H1 (cell line): ENCODE data around the gene RPP30. TPM values are rescaled to one million over a fixed set of nuclear protein-coding genes. Genes with fewer than 3 reads are reported as not detected.

Source experiments
- CEBPB ChIP-seq: IDR thresholded peaks from 2 replicates; pipeline ENCODE4 v1.6.1; 2012; ENCODE audit warnings: low read depth, low read length
- KDM1A ChIP-seq: fragments of 200-600, 300-600 bp; sonication (generic); IDR thresholded peaks from 2 replicates; pipeline ENCODE4 v1.7.1; 2016; ENCODE audit warnings: mild to moderate bottlenecking, low read length, borderline replicate concordance
- NANOG ChIP-seq: IDR thresholded peaks from 2 replicates; pipeline ENCODE4 v1.6.1; 2011; ENCODE audit warnings: low read length, low read depth, mild to moderate bottlenecking, inconsistent platforms; ENCODE audit not compliant: insufficient read depth, poor library complexity, severe bottlenecking
- NRF1 ChIP-seq: IDR thresholded peaks from 2 replicates; pipeline ENCODE4 v1.6.1; 2011; ENCODE audit warnings: mild to moderate bottlenecking, low read depth, low read length, improper control_type of control experiment
- RXRA ChIP-seq: IDR thresholded peaks from 2 replicates; pipeline ENCODE4 v1.6.1; 2011; ENCODE audit warnings: low read depth, mild to moderate bottlenecking, low read length, moderate library complexity; ENCODE audit not compliant: insufficient read depth
- SIRT6 ChIP-seq: IDR thresholded peaks from one replicate; pipeline ENCODE4 v1.7.1; 2012; ENCODE audit warnings: low read length, inconsistent platforms
- SP2 ChIP-seq: IDR thresholded peaks from 2 replicates; pipeline ENCODE4 v1.6.1; 2012; ENCODE audit warnings: mild to moderate bottlenecking, low read length, inconsistent platforms
- TCF12 ChIP-seq: IDR thresholded peaks from 2 replicates; pipeline ENCODE4 v1.6.1; 2011; ENCODE audit warnings: low read depth, mild to moderate bottlenecking, low read length
- polyA plus RNA-seq, 7 experiments: library from polyadenylated mRNA; depleted of rRNA in 3 of 7; stranded (reverse) in 5 of 7; unstranded in 2 of 7; fragments of >200 nt in 5 of 7; fragments of 200-250 nt in 2 of 7; gene quantifications; 1 replicate in 5 of 7; 2 replicates in 1 of 7; 4 replicates in 1 of 7; pipeline versions ENCODE4 v1.2.1 to v1.2.3, GENCODE V29; 2011 to 2013; ENCODE audit warnings: missing spikeins in 2 of 7, mixed read lengths in 2 of 7
- total RNA-seq: library from RNA; stranded (reverse); fragmentation: NEBNext Ultra II Directional; extraction: Animal tissue kit (Norgen Biotek cat#: 25700); gene quantifications from 2 replicates; pipeline ENCODE4 v1.2.1, GENCODE V29; 2021
- TF ChIP-seq, protein P1 (sequence below): fragments of 300-600 bp; sonication (generic); IDR thresholded peaks from 2 replicates; pipeline ENCODE4 v1.7.1; 2012; ENCODE audit warnings: low read length, moderate library complexity, mild to moderate bottlenecking, inconsistent platforms; ENCODE audit not compliant: insufficient replicate concordance
- TF ChIP-seq, protein P2 (sequence below), 3 experiments: IDR thresholded peaks; 1 replicate in 2 of 3; 2 replicates in 1 of 3; pipeline versions ENCODE4 v1.5.1 to v1.6.1; 2011; ENCODE audit warnings: low read length in 3 of 3, mild to moderate bottlenecking in 3 of 3, inconsistent platforms in 2 of 3, low read depth in 1 of 3, moderate library complexity in 1 of 3; ENCODE audit not compliant: insufficient read depth in 1 of 3; ENCODE audit errors: control extremely low read depth in 1 of 3

Gene RPP30
- total and polyA plus RNA-seq, 2 of the 8 experiments (the other 6 are each of a cell fraction or from before 2014, with no cell fraction given) = 38.9 to 79.7 TPM

DNA sequence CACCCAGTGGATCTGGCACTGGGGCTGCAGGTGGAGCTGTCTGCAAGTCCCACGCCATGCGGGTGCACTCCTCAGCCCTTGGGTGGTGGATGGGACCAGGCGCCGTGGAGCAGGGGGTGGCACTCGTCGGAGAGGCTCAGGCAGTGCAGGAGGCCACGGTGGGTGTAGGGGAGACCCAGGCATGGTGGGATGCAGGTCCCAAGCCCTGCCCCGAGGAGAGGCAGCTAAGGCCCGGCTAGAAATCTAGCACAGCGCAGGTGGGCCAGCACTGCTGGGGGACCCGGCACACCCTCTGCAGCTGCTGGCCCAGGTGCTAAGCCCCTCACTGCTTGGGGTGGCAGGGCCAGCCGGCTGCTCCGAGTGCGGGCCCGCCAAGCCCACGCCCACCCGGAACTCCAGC, 39.7 kb upstream of the RPP30 start (continued):
- TF ChIP-seq, protein P1, sequence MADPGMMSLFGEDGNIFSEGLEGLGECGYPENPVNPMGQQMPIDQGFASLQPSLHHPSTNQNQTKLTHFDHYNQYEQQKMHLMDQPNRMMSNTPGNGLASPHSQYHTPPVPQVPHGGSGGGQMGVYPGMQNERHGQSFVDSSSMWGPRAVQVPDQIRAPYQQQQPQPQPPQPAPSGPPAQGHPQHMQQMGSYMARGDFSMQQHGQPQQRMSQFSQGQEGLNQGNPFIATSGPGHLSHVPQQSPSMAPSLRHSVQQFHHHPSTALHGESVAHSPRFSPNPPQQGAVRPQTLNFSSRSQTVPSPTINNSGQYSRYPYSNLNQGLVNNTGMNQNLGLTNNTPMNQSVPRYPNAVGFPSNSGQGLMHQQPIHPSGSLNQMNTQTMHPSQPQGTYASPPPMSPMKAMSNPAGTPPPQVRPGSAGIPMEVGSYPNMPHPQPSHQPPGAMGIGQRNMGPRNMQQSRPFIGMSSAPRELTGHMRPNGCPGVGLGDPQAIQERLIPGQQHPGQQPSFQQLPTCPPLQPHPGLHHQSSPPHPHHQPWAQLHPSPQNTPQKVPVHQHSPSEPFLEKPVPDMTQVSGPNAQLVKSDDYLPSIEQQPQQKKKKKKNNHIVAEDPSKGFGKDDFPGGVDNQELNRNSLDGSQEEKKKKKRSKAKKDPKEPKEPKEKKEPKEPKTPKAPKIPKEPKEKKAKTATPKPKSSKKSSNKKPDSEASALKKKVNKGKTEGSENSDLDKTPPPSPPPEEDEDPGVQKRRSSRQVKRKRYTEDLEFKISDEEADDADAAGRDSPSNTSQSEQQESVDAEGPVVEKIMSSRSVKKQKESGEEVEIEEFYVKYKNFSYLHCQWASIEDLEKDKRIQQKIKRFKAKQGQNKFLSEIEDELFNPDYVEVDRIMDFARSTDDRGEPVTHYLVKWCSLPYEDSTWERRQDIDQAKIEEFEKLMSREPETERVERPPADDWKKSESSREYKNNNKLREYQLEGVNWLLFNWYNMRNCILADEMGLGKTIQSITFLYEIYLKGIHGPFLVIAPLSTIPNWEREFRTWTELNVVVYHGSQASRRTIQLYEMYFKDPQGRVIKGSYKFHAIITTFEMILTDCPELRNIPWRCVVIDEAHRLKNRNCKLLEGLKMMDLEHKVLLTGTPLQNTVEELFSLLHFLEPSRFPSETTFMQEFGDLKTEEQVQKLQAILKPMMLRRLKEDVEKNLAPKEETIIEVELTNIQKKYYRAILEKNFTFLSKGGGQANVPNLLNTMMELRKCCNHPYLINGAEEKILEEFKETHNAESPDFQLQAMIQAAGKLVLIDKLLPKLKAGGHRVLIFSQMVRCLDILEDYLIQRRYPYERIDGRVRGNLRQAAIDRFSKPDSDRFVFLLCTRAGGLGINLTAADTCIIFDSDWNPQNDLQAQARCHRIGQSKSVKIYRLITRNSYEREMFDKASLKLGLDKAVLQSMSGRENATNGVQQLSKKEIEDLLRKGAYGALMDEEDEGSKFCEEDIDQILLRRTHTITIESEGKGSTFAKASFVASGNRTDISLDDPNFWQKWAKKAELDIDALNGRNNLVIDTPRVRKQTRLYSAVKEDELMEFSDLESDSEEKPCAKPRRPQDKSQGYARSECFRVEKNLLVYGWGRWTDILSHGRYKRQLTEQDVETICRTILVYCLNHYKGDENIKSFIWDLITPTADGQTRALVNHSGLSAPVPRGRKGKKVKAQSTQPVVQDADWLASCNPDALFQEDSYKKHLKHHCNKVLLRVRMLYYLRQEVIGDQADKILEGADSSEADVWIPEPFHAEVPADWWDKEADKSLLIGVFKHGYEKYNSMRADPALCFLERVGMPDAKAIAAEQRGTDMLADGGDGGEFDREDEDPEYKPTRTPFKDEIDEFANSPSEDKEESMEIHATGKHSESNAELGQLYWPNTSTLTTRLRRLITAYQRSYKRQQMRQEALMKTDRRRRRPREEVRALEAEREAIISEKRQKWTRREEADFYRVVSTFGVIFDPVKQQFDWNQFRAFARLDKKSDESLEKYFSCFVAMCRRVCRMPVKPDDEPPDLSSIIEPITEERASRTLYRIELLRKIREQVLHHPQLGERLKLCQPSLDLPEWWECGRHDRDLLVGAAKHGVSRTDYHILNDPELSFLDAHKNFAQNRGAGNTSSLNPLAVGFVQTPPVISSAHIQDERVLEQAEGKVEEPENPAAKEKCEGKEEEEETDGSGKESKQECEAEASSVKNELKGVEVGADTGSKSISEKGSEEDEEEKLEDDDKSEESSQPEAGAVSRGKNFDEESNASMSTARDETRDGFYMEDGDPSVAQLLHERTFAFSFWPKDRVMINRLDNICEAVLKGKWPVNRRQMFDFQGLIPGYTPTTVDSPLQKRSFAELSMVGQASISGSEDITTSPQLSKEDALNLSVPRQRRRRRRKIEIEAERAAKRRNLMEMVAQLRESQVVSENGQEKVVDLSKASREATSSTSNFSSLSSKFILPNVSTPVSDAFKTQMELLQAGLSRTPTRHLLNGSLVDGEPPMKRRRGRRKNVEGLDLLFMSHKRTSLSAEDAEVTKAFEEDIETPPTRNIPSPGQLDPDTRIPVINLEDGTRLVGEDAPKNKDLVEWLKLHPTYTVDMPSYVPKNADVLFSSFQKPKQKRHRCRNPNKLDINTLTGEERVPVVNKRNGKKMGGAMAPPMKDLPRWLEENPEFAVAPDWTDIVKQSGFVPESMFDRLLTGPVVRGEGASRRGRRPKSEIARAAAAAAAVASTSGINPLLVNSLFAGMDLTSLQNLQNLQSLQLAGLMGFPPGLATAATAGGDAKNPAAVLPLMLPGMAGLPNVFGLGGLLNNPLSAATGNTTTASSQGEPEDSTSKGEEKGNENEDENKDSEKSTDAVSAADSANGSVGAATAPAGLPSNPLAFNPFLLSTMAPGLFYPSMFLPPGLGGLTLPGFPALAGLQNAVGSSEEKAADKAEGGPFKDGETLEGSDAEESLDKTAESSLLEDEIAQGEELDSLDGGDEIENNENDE = no peak
- no peak for TF ChIP-seq SIRT6
- TF ChIP-seq, protein P2, sequence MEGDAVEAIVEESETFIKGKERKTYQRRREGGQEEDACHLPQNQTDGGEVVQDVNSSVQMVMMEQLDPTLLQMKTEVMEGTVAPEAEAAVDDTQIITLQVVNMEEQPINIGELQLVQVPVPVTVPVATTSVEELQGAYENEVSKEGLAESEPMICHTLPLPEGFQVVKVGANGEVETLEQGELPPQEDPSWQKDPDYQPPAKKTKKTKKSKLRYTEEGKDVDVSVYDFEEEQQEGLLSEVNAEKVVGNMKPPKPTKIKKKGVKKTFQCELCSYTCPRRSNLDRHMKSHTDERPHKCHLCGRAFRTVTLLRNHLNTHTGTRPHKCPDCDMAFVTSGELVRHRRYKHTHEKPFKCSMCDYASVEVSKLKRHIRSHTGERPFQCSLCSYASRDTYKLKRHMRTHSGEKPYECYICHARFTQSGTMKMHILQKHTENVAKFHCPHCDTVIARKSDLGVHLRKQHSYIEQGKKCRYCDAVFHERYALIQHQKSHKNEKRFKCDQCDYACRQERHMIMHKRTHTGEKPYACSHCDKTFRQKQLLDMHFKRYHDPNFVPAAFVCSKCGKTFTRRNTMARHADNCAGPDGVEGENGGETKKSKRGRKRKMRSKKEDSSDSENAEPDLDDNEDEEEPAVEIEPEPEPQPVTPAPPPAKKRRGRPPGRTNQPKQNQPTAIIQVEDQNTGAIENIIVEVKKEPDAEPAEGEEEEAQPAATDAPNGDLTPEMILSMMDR (IDR thresholded peaks at IDR 0.05; ENCODE audit: control extremely low read depth in 1 of 3, insufficient read depth in 1 of 3, low read depth in 1 of 3, low read length in 3 of 3) = no peak
- no peak for TF ChIP-seq NANOG
- TF ChIP-seq KDM1A = no peak
- no peak for TF ChIP-seq NRF1
- no peak for TF ChIP-seq SP2
- TF ChIP-seq CEBPB = no peak
- no peak for TF ChIP-seq TCF12
- no peak for TF ChIP-seq RXRA
